HG02588 (cell line): Measurements from ENCODE around the gene TAMM41.
"Not testable (repeated sequence)": the region's sequence is repeated elsewhere in the genome, so short reads cannot be mapped to it uniquely, and the experiment has no call there.

Source experiments
- ATAC-seq: cut with Tn5 transposase; IDR thresholded peaks from one replicate; pipeline ENCODE4 v1.9.1; 2021; ENCODE audit warnings: mild to moderate bottlenecking, moderate library complexity; ENCODE audit not compliant: unreplicated experiment

The TAMM41 gene

DNA sequence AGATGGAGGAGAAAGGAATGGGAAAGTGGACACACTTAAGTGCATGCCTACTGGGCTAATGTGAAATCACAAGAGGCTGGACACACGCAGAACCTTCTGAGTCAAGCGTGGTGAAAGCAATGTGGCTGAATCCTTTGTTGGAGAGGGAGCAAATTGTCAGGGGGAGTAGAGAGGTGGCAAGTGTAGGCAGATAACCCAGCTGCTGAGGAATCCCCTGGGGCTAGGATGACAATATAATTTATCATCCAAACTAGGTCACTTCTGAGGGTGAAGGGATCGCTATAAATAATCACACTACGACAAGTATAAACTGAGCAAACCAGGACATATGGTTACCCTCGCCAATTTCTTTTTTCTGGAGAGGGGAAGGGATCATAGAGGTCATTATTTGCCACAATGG lies 28.7 kb downstream of the TAMM41 start:
- ATAC-seq = no peak

DNA sequence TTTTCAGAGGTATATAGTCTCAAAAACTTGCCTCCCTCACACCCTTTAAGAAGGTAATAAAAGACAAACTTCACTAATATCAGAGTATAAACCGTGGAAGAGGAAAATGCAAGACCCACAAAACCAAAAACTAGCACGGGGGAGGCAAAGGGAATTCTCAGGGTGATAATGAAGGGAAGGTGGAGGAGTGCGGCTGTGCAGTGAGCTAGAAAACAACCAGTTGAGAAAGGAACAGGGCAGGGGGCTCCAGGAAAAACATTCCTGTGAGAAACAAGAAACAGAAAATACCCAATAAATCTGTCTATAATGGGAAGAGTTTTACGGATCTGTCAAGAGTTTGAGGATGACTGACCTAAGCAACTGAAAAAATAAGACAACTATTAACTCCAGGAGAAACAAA lies 31.6 kb downstream of the TAMM41 start:
- ATAC-seq = no peak

DNA sequence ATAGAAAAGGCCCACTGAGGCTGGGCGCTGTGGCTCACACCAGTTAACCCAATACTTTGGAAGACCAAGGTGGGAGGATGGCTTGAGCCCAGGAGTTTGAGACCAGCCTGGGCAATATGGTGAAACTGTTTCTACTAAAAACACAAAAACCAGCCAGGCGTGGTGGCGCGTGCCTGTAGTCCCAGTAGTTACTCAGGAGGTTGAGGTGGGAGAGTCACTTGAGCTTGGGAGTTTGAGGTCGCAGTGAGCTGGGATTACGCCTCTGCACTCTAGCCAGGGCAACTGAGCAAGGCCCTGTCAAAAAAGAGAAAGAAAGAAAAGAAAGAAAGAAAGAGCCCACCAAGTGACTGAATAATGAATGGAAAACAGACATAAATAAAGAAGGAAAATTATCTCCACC lies 32.0 kb downstream of the TAMM41 start:
- no peak for ATAC-seq

DNA sequence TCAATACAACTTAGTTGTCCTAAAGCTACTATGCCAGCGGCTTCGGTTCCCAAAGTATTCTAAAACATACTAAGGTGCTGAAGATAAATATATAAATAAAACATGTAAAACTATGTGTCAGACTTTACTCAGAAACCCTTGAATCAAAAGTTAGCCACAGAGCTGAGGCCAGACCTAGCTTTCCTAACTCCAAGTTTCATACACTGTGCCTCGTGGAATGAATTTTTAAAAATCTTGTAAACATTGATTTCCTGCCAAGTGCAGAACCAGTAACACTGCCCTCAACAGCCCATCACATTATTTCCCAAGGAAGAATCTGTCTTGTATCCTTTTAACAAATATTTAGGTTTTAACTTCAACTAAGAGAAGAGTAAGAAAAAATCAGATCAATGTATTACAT lies 36.4 kb downstream of the TAMM41 start:
- no peak for ATAC-seq

DNA sequence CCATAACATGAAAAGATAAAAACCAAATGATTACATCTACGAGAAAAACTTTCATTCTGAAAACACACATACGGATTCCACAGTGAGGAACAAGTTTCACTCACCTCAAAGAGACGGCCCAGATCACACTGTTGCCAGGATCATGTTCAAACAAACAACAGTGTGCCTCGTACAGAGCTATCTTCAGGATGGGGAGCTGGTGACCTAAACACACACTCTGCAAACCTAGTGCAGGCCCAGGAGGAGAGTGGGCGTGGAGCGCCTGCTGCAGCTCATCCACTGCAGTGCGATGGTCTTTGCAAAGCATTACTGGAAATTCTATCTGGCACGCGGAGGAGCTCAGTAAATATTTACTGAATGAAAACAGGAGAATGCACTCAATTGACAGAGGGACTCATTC lies 38.5 kb downstream of the TAMM41 start:
- no peak for ATAC-seq

DNA sequence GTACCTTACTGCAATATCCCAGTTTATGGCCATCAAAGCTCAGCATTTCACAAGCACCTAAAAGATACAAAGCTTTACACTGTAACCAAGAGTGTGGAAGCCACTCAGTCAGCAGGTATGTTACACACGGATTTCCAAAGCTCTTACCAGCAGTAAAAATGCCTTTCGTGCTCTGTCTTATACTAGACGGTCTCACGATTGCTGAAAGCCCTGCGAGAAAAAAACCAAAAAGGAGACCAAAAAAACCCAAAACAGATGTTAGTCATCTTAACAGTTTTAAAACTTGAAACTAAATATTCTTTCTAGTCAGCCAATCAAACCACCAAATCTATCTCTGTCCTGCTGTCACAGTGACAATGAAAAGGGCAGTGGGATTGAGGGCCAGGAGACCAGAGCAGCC lies 39.0 kb downstream of the TAMM41 start:
- ATAC-seq = no peak

DNA sequence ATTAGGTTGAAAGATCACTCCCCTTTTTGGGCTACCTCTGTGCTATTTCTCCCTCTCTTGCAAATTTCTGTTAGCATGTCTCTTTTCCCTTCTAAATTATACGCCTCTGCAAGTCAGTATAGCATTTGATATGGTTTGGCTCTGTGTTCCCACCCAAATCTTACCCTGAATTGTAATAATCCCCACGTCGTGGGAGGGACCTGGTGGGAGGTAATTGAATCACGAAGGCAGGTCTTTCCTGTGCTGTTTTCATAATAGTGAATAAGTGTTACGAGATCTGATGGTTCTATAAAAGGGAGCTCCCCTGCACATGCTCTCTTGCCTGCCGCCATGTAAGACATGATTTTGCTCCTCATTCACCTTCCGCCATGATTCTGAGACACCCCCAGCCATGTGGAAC lies 41.0 kb downstream of the TAMM41 start:
- ATAC-seq = no peak

DNA sequence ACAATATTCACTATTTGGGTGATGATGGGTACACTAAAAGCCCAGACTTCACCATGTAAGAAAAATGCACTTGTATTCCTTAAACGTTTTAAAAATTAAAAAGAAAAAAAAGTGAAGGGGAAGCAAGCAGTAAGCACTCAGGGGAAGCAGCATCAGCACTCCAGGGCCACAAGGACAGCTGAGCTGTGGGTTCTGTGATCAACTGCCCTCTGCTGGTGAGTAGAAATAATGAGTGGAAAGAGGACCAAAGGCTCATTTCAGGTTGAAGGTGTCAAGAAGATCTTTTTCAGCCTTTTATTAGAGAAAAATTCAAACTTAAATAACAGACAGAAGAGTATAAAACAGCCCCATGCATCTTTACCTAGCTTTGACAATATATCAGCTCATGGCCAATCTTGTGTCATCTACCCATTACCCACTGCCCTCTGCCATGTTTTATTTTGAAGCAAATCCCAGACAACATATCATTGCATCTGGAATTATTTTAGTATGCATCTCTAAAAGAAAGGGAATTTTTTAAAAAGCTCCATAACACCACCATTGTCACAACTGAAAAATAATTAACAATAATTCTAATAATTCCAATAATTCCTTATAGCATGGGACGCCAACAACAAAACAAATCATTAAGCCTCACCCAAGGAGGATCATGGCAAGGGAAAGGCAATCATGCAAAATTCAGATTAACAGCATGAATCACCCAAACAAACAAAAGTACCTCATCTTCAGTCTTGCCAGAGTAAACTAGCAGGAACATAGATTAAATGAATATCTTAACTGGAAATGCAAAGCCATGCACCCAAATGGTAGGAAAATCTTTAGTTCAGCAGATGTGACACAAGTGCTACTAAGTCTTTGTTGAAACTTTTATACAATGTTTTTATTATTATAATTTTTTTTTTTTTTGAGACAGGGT lies 42.5 kb downstream of the TAMM41 start:
- ATAC-seq = no peak

DNA sequence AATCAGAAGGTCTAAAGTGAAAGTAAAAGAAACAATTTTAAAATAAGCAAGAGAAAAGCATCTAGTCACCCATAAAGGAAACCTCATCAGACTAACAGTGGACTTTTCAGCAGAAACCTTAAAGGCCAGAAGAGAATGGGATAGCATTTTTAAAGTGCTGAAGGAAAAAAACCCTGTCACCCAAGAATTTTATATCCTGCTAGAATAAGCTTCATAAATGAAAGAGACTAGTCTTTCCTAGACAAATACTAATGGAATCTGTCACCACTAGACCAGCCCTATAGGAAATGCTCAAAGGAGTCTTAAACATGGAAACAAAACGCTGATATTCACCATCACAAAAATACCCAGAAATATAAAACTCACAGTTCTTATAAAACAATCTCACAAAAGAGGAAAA lies 46.9 kb downstream of the TAMM41 start:
- ATAC-seq = no peak

DNA sequence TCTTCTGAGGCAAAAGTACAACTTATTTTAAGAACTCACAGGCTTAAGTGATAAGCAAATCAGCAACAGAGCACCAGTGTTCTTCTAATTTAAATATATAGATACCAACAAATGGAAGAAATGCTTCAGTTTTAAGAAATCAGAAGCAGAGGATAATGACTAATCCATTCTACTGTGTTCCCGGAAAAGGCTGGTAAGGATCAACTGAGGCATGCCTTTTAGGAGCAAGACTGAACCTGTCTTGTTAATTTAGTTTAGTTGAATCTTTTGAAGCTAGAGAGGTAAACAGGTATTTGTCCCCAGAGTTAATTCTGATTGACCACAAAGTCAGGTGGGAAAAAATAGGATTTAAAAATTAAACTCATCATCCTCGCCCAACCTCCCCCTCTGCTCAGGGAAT lies 51.8 kb downstream of the TAMM41 start:
- no peak for ATAC-seq

DNA sequence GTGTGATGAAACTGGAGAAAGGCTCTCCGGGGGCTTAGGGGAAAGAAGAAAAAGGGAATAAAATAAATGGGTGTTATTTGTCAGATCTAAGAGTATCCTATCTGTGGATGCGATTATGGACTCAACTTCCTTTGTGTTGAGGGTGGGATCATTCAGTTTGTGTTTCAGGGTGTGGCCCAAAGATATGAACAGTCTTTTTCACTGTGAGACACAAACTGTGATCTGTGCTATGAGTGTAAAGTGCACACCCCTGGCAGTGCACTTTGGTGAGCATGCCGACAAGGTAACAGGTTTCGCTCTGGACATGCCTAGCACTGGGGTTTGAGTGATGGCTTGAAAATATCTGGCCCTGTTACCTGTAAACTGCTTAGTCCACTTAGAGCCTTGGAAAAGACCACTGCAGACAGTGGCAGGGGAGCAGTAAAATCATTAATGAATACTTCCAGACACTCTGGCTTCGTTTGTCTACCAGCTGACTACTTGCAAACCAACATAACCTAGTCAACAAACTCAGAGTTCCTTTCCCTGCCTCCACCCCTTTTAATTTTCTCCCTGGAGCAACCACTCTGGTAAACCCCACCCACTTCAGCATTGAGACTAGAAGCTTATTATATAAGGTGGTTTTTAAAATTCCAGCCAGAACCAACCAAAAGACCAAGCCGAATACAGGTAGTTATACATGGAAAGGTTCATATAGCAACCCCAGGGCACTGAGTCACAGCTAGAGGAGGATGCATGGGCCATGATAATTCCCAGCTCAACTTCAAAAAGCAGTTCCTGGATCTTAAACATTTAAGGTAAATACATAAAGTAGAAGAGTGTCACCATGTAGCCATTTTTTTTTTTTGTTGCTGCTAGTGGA lies 55.1 kb downstream of the TAMM41 start:
- no peak for ATAC-seq

DNA sequence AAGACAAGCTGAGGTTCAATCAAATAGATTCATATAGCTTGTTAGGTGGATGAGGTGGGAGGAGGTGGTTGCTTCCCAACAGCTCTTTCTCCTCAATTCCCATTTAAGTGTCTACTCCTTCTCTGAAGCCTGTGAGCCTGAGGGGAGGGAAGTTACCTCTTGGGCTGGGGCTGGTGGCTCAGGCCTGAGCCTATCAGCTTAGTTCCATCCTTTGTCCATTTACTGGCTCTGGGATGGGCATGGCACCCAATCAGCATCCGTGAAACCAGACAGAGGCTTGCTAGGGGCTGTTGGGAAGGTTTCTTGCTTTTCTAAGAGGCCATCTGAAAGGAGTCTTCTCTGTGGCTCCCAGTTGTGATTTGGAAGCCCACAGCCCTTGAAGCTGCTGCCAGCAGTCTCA lies 57.3 kb downstream of the TAMM41 start:
- ATAC-seq = no peak

DNA sequence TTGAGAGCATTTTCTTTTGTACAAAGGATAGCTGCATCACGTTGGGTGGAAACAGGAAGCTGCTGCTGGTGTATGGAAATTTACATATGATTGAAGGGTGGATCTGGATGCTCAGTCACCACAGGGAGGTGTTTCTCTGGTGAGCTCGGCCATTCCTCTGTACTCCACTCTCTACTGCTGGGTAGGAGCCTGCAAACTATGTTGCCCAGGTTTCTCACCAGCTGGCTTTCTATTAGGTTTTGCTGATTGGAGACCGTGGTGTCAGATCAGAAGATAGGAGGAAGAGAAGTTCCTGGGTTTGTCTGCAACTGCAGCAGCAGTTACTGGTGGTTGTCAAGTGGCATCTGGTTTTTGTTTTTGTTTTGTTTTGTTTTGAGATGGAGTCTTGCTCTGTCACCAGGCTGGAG lies 61.7 kb downstream of the TAMM41 start:
- no peak for ATAC-seq

DNA sequence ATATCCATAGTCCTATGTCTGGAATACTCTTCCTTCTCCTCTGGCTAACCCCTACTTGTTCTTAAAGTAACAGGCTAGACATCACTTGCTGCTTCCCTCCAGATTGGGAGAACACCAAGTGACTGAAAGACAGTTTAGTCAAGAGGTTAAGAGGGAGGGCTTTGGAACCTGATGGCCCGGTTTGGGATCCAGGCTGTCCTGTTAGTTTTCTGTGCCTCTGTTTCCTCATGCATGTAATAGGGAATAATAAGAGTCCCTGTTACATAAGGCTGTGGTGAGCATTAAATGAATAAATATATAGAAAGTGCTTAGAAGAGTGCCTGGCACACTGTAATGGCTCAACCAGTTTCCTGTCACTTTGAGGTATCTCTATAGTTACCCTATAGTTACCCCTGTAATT lies 66.3 kb downstream of the TAMM41 start:
- ATAC-seq = no peak

DNA sequence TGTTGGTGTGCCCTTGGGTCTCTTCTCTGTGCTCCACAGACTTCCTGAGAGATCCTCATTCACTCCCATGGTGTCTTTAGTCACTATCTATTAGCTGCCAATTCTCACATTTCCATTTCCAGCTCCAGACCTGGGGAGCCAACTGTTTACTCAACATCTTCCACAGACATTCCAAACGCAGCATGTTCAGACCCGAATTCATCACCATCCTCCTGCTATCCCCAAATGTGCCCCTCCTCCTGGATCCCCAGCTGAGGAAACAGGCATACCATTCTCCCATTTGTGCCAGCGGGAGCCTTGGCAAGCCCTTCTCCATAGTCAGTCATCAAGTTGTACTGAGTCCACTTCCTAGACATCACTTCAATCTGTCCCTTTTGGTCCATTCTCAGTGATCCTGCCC lies 67.1 kb downstream of the TAMM41 start:
- no peak for ATAC-seq

DNA sequence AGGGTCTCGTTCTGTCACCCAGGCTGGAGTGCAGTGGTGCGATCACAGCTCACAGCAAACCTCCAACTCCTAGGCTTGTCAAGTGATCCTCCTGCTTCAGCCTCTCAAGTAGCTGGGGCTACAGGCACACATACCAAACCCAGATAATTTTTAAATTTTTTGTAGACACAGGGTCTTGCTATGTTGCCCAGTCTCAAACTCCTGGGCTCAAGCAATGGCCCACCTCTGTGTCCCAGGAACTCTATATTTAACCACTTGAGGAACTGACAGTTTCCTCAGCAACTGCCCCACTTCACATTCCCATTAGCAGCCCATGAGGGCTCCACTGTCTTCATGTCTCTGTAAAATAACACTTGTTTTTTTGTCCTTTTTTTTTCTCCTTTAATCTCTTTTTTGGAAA lies 68.4 kb downstream of the TAMM41 start:
- ATAC-seq = no peak

DNA sequence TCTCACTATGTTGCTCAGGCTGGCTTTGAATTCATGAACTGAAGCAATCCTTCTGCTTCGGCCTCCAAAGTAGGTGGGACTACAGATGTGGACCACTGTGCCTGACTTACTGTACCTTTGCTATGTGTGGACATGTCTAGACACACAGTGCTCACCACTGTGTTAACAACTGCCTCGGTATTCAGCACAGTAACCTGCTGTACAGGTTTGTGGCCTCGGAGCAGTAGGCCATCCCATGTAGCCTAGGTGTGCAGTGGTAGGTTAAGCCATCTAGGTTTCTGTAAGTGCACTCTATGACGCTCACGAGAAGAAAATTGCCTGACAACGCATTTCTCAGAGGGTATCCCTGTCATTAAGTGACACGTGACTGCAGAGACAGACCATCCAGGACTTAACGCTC lies 70.3 kb downstream of the TAMM41 start:
- ATAC-seq = no peak

DNA sequence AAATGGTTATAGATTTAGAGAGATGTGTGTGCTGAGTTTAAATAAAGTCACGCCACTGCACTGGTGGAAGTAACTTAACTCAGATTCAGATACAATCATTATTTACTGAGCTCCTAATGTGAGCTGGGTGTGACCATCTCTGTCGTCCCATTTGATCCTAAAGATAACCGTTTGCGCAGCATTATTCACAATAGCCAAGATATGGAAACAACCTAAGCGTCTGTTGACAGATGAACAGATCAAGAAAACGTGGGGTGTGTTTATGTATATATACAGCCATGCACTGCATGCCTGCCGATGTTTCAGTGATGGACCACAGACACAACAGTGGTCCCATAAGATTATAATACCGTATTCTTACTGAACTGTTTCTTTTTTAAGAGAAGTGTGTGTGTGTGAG lies 71.2 kb downstream of the TAMM41 start:
- no peak for ATAC-seq

DNA sequence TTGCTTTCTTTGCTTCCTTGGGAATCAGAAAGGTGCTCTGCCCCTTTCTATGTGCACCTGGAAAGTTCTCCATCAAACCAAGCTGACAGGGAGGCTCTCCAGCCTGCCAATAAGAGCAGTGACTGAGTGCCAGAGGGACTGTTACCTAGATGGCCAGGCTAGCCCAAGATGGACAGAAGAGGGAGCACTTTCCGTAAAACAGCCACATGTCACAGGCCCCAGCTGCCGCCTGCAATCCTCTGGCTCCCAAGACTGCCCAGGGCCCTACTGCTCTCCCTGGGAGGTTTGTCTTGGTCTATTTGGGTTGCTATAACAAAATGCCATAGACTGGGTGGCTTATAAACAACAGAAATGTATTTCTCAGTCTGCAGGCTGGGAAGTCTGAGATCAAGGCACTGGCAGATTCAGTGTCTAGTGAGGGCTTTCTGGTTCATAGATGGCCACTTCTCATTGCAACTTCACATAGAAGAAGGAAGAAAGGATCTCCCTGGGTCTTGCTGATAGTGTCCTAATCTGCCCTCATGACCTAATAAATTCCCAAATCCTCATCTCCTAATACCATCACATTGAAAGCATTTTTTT lies 72.3 kb downstream of the TAMM41 start:
- ATAC-seq = no peak

DNA sequence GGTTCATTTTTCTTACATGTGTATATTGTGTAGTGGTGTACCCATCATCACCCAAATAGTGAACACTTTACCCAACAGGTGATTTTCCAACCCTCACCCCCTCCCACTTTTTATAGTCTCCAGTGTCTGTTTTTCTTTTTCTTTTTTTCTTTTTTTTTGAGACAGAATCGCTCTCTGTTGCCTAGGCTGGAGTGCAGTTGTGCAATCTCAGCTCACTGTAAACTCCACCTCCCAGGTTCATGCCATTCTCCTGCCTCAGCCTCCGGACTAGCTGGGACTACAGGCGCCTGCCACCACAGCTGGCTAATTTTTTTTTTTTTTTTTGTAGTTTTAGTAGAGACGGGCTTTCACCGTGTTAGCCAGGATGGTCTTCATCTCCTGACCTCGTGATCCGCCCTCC lies 74.8 kb downstream of the TAMM41 start:
- ATAC-seq = not testable (repeated sequence)

DNA sequence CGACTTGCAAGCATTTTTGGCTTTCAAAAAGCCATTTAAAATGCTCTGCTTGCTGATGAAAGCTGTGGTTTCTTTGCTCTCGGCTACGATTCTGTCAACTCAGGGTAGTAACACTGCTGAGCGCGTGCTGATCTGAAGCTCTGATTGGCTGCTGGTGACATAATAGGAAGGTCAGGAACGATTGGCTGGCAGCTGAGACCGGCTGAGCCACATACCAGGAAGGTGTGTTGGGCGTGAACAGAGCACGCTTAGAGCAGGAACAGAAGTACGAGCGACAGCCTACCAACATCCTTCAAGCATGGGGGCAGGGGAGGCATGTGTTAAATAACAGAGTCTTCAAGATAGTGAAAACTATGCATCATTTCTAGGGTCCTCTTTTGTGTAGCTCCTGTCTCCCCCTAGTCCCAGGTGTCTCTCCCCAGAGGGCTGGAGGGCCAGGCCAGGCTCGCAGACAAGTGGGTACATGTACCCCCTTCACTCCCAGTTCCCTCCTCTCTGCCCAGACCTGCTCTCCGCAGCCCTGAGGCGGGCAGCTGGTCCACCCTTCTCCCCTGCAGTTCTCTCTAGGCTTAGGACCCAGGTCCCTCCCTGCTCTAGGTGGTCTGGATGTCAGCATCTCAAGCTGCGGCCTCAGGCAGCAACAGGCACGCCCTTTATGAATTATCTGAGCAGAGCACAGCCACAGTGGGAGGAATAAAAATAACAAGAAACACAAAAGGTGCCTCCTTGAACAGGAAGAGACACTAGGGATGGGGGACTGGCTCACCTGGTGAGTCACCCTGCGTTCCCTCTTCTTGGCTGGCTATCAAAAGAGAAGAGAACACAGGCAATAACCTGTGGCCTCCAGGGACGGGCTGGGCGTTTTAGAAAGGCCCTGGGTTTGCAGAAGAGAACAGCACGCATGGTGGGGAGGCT lies 76.0 kb downstream of the TAMM41 start:
- ATAC-seq = peak; percentile 98
